ENCODE measurements around the gene PRDX2.

PRDX2 gene

DNA sequence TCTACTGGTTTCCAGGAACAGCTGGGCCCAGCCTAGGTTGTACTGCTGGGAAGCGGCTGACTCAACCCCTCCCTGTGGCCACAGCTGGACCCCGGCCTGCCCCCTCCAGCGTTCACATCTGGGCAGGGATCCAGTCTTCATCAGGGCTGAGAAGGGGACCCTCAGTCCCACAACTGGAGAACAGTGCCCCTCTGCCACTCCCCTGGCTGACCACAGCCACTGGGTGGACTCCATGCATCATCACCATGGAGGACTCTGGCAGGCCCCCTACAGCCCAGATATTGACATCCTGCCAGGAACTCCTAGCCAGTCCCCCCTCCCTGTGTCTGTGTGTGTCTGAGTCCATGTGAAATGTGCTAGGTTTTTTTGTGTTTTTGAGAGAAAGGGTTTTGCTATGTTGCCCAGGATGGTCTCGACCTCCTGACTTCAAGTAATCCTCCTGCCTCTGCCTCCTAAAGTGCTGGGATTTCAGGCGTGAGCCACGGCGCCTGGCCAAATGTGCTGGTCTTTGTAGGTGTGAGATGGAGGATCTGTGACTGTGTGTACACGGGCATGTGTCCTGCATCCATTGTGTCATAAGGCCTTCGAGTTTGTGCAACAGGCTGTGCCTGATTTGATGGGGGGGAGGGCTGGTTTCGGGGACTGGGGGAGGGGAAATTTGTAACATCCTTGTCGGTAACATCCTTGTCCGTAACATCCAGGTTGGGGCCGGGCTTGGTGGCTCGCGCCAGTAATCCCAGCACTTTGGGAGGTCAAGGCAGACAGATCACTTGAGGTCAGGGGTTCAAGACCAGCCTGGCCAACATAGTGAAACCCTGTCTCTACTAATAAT is 22.2 kb downstream of the PRDX2 start:
- peak; percentile 84 for DNase-seq (ENCODE audit: low read depth, low spot score)

DNA sequence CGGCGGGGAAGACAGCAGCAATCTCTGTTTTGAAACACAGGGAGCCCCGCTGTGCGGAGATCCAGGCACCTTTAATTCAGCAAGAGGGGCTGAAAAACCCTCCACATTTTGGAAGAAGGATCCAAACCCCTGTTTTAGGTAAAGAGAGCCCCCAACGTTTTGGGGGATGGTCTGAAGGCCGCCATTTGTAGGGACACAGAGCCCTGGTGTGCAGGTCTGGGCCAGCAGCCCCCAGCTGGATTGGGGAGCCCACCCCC is 22.8 kb downstream of the PRDX2 start:
- DNase-seq (ENCODE audit: low read depth, low spot score) = no peak

DNA sequence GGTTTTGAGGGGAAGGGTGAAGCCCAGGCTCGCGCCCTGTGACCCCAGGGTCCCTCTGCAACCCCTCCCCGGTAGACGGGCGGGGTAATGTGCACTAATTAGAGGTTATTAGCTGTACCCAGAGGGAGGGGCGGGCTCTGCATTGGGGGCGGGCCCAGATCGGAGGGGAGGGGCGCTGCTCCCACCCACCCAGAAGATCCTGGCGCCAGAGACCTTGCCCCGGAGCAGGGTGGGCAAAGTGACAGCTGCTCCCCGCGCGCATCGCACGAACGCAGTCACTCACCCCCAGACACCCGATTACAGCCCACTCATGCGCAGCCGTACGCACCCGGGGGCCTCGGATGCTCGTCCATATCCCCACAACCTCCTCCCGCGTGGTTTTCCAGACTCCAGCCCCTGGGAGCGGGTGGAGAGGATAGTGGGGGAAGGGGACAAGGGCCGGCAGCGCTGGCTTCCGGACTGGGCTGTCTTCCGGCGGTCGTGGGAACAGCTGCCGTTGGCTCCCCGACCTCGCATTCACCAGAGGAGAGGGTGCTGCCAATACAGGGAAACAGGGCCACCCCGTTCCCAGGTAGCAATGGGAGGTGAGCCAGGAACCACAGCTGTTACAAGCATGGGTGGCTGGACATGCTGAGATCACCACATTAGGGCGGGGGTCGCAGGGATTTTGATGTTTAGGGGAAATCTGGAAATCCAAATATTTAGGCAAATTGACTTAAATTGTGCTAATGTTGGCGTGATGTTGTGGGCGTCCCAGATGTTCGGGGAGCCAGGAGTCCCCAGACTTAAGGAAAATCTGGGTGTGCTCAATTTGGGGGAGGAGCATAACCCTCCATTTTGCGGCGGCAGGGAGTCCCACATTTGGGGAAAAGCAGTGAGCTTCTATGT is 23.3 kb downstream of the PRDX2 start:
- peak; percentile 85 for DNase-seq (ENCODE audit: low read depth, low spot score)

DNA sequence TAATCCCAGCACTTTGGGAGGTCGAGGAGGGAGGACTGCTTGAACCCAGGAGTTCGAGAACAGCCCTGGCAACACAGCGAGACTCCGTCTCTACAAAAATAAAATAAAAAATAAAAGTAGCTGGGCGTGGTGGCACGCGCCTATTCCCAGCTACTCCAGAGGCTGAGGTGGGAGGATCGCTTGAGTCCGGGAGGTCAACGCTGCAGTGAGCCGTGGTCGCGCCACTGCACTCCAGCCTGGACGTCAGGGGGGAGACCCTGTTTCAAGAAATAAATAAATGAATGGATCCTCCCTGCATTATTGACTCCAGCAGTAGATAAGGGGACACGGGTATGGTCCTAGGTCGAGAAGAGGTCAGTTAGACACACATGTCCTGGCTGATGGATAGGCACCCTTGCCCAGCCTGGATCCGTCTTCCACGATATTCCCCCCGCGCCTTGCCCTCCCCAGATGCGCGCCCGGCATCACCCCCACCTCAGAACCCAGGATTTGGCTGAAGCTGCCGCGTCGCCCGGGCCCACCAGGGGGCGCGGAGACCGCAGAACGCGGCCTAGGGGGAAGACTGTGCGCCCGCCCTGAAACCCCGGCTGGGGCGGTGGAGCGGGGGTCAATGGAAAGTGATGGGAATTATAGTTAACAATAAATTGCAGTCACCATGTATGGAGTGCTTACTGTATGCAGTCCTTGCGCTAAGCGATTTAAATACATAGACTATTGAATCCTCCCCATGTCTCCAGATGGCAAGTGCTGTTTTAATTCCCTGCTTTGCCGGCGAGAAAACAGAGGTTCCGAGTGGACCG is 24.2 kb downstream of the PRDX2 start:
- DNase-seq (ENCODE audit: low read depth, low spot score) = peak; percentile 92

DNA sequence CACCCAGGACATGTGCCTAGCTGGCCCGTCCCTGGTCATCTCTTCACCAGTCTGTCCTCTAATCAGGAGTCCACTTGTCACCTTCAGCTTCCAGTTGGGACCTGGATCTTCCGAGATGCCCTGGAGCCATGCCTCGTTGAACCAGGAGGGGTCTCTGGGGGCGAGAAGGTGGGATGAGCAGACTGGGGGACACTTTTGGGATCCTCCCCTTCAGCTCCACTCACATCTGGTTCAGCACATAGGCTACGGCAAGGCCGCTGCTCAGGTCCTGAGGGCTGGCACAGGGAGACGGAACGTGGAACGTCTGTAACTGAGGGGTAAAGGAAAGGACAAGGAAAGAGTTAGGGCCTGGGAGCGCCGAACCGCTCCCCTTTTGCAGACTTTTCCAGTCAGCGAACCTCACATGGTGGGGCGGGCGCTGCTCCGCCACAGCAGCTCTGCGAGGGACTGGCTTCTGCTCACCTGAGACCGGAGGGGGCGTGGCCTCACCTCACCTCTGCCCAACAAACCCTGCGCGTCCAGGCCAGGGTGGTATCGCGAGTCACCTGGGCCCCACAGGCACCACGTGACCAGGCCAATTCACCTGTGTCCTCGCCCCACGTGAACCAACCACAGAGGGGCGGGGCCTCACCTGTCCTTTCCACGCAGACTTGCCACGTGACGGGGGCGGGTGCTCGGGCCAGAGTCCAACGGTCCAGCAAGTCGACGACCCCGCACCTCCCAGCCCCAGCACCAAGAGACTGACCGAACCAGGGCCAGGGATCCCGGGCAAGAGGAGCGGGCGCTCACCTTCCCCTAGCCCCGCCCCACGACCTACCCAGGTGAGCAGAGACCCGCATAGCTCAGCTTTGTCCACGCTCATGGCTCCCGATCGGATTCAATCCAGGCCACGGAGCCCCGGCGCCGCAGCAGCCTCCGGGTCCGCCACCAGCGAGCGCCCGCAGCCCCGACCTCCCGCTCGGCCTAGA is 26.7 kb downstream of the PRDX2 start, which contains the start of gene HOOK2:
Gene HOOK2, minus strand, starts transcription at position 965 of the 968 bp plus-strand sequence. Its CDS starts 103 bp downstream, at position 862.
- DNase-seq (ENCODE audit: low read depth, low spot score) = no peak

DNA sequence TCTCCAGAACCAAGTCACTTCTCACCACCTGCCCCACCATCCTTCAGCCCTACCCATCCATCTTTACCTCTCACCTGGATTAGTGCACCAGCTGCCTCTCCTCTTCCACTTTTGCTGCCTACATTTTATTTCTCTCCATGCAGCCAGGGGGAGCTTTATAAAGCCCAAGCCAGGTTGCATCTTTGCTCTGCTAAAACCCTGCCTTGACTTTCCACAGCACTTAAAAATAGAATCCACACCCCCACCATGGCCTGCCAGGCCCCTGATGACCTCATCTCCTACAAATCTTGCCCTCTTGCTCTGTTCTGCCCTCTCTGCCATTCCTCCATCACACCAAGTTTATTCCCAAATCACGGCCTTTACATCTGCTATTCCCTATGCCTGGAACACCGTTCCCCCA is 28.0 kb downstream of the PRDX2 start:
- peak; percentile 47 for DNase-seq (ENCODE audit: low read depth, low spot score)

DNA sequence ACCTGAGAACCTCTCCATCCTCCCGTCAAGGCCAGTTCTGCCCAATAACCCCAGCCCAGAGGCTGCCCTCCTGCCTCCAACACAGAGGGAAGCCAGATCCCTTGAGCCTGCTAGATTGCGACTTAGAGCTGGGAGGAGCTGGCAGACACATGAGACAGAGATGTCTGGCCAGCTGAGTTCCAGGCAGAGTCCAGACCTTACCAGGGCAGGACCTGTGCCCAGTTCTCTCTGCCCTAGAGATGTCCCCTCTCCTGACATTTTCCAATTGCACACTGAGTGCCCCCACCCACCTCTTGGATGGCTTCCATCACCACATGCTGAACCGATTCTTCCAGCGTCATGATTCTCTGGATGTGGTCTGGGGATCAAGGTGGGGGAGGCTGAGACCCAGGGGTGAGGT is 29.3 kb downstream of the PRDX2 start:
- DNase-seq (ENCODE audit: low read depth, low spot score) = no peak

DNA sequence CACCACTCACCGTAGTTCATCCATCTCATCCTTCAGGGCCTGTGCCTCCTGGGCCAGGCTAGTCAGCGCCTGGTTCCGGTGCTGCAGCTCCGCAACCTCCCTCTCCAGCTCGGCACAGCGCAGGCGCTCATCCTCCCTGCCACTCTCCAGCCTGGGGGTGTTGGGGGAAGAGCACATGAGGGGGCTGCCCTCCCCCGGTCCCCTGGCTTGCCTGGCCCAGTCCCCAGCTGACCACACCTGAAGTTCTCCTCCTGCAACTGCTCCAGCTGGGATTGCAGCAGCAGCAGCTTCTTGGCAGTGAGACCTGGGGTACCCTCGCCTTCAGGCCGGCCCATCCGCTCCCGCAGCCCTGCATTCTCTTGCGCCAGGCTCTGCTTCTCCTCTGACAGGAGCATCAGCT is 30.7 kb downstream of the PRDX2 start:
- no peak for DNase-seq (ENCODE audit: low read depth, low spot score)

DNA sequence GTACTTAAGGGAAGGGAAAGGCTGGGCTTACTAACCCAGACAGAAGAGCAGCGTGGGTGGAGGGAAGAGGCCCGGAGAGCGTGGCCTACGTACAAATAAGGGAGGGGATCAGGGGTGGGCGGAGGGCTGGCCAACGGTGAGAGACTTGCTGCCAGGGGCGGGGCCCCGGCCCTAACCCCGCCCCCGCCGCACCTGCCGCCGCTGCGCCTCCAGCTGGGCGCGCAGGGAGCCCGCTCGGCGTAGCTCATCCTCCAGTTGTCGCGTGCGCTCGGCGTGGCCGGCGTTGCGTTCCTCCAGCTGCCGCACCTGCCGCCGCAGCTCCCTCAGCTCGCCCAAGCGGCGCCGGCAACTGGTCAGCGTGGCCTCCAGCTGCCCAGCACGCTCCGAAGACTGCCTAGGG is 31.9 kb downstream of the PRDX2 start:
- peak; percentile 37 for DNase-seq (ENCODE audit: low read depth, low spot score)

DNA sequence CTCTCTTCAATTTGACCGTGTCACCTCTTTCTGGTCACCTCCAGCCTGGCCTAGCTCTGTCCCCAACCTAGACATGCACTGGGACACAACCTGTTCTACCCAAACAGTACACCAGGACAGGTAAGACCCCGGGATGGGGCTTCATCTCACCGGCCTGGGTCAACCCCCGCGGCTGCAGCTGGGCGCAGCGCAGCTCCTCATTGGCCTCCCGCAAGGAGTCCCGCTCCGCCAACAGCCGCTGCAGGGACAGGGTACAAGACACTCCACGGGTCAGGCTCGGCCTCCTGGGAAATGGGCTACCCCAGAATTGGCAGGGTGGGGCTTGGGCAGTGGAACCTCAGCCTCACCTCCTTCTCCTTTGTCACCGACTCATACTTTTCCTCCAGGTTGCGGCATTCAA is 33.9 kb downstream of the PRDX2 start:
- DNase-seq (ENCODE audit: low read depth, low spot score) = no peak

DNA sequence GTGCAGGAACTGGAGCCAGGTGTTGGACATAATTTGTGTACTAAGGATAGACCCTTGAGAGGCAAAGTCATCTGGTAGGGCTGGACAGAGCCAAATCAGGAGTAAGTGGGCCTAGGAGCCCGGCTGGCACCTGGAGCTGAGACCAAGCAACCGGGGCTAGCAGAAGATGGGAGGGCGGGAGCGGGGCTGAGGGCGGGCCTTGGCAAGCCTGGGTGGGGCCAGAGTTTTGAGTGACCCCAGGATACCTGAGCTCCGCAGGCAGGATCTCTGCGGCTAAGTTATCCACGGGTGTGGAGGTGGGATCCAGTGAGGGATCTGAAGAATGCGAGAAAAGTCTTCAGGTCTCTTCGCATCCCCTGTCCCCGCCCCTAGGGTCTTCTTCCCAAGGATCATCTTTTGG is 34.5 kb downstream of the PRDX2 start:
- no peak for DNase-seq (ENCODE audit: low read depth, low spot score)

DNA sequence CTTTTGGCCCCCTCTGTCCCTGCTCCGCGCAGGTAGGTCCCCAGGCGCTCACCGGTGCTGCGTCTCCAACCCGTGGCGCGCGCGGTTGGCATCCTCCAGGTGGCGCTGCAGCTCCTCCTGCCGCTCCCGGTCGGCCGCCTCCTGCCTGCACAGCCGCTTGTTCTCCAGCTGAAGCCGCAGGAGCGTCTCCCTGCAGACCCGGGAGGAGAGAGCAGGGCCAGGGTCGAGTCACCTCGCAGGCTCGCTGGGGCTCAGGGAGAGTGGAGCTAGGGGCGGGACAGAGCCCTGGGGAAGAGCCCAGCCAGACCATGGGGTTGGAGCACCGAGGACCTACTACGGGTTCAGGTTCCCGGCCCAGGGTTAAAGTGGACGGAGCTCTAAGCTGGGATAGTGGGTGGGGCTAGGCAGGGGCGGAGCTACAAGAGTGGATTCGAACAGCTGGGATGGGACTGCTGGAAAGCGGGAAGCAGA is 35.5 kb downstream of the PRDX2 start:
- peak; percentile 86 for DNase-seq (ENCODE audit: low read depth, low spot score)

DNA sequence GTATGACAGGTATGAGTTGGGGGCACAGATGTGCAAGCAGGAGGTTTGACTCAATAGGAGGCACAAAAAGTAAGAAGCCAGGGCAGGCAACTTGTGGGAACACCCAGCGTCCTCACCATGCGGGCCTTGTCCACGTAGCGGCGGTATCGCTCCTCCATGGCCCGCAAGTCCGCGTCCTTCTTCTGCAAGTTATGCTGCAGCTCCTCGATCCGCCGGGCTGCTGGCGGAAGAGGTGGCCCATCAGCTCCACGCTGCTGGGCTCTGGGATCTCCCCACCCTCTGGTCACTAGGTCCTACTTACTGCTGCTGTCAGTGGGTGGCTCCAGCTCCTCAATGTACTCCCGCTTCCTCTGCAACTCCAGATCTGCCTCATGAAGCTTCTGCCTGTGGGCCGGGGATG is 36.9 kb downstream of the PRDX2 start:
- DNase-seq (ENCODE audit: low read depth, low spot score) = no peak

DNA sequence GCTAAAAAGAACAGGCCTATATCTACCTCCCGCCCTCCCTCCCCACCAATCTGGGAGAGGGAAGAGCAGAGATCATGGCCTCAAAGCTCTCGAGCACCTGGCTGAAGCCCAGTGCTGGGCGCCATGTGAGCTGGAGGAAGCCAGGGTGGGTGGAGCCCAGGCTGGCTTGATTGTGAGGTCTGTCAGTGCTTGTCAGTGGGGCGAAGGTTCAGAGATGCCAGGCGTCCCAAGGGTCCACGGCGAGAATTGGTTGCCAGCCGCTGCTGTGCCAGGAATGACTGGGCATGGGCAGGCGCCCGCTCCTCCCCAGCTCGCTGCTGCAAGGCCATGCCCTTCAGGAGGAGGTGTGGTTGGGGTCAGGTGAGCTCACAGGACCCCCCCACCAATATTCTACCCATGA is 38.5 kb downstream of the PRDX2 start:
- no peak for DNase-seq (ENCODE audit: low read depth, low spot score)

DNA sequence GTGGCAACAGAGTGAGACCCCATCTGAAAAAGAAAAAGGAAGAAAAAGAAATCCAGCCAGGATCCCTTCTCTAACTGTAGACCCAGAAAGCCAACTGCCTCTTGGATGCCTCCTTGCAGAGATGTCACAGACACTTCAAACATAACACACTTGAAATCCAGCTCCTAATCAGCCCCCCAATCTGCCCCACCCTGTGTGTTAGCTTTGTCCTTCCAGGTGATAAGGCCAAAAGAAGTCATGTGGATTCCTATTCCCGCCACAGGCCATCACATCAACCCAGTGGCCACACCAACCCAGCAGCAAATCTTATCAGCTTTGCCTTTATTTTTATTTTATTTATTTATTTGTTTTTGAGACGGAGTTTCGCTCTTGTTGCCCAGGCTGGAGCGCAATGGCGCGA is 41.9 kb downstream of the PRDX2 start:
- no peak for DNase-seq (ENCODE audit: low read depth, low spot score)

DNA sequence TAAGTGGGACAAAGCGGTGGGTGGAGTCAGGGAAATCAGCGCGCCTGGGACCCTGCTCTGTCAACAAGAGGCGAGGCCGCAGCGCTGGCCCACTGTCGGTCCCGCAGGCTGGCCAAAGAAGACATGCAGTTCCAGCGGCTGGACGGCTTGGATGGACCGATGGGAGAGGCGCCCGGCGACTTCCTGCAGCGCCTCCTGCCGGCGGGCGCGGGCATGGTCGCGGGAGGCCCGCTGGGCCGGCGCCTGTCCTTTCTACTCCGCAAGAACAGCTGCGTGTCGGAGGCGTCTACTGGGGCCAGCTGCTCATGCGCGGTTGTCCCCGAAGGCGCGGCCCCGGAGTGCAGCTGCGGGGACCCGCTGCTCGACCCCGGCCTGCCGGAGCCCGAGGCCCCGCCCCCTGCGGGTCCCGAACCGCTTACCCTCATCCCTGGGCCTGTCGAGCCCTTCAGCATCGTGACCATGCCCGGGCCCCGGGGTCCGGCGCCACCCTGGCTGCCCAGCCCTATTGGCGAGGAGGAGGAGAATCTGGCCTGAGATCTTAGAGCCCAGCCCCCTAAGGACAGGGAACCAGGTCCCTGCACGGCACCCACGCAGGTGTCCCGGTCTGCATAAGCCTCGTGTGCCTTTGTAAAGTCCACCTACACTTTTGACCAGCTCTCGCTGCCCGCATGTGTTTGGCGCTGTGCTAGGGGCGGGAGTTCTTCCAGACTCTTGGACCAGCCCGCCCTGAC is 43.9 kb downstream of the PRDX2 start:
- DNase-seq (ENCODE audit: low read depth, low spot score) = peak; percentile 88

DNA sequence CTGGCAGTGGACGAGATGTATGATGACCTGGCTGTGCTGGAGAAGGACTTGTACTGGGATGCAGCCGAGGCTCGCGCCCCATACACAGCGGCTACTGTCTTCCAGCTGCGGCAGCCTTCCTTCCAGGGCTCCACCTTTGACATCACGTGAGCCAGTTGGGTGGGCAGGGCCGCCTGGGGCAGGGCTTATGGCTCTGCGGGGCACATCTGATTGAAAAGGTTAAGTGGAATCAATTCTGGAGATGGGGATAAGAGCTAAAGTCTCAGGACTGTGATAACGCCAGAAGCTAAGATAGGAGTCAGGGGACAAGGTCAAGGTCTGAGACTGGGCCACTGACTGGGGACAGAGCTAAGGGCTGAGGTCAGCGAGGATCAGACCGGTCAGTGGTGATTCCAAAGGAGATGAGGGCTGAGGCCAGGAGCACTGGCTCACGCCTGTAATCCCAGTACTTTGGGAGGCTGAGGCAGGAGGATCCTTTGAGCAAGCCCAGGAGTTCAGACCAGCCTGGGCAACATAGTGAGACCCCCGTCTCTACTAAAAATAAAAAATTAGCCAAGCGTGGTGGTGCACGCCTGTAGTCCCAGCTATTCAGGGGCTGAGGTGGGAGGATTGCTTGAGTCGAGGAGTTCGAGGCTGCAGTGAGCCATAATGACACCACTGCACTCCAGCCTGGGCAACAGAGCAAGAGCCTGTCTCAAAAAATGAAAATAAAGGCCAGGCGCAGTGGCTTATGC is 45.3 kb downstream of the PRDX2 start:
- no peak for DNase-seq (ENCODE audit: low read depth, low spot score)

DNA sequence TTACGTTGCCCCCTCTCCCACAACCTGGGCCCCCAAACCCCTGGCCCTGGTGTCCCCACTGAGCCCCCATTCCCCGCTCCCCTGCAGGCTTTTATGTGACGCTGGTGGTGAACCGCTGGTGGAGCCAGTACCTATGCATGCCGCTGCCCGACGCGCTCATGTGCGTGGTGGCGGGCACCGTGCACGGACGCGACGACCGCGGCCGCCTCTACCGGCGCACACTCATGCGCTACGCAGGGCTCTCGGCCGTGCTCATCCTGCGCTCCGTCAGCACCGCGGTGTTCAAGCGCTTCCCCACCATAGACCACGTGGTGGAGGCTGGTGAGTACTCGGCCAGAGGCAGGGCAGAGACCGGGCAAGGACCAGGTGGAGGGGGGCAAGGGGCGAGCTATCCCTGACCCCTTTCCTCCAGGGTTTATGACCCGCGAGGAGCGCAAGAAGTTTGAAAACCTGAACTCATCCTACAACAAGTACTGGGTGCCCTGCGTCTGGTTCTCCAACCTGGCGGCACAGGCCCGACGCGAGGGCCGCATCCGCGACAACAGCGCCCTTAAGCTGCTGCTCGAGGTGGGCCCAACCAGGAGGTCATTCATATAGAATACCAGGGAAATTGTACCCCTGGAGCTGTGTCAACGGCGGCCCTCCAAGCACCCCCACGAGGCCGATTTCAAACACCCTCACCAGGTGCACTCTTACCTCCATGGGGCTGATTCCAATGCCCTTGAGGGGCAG is 47.0 kb downstream of the PRDX2 start:
- no peak for DNase-seq (ENCODE audit: low read depth, low spot score)

Measured in astrocyte of the hippocampus (primary cell).